ENCODE measurements around the gene RNF31. TPM values are rescaled to one million over a fixed set of nuclear protein-coding genes. Genes with fewer than 3 reads are reported as not detected.

Gene RNF31
- polyA plus RNA-seq, 1 of the 3 experiments (the other 2 are of a cell fraction): 19.2 TPM

DNA sequence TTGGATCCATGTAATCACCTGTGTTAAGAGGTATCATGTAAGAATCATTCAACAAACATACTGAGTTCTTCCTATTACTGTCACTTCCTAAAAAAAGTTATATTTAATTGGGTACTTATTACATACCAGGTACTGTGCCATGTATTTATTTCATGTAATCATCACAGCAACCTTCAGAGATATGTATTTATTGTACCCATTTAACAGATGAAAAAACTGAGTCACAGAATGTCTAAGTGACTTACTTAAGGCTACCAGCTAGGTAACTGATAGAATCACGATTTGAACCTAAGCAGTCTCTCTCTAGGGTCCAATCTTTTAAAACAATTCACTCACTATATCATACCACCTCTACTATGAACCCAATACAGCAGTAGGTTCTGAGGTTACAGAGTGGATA is 2.8 kb upstream of the RNF31 start:
- H3K4me3 ChIP-seq (ENCODE audit: low read depth in 2 of 2, low read length in 1 of 2): no peak overlapping the region
- DNase-seq: no peak
- 56% methylated on average over 1 of the region's 1 CpG for WGBS (ENCODE audit: low lambda C conversion rate)
- no peak overlapping the region for H2AFZ ChIP-seq (ENCODE audit: low read depth)
- H3K9me3 ChIP-seq: no peaks in the 10 kb centered on the region
- TF ChIP-seq CTCF (IDR thresholded peaks at IDR 0.05) (no peak), TCF12 (IDR thresholded peaks at IDR 0.05) (no peak), RAD21 (IDR thresholded peaks at IDR 0.05; ENCODE audit: low read length) (no peak), RXRA (IDR thresholded peaks at IDR 0.05; ENCODE audit: borderline replicate concordance, low read depth) (no peak), NFIC (IDR thresholded peaks at IDR 0.05; ENCODE audit: borderline replicate concordance) (no peak), MXI1 (IDR thresholded peaks at IDR 0.05; ENCODE audit: low read depth, low read length) (no peak), GABPA (IDR thresholded peaks at IDR 0.05; ENCODE audit: low read depth) (no peak), MEF2A (IDR thresholded peaks at IDR 0.05; ENCODE audit: borderline replicate concordance, low read depth) (no peak), RFX5 (IDR thresholded peaks at IDR 0.05; ENCODE audit: low read length) (no peak), TAF1 (IDR thresholded peaks at IDR 0.05; ENCODE audit: borderline replicate concordance, low read depth, low read length) (no peak), EP300 (IDR thresholded peaks at IDR 0.05; ENCODE audit: borderline replicate concordance in 1 of 2, low read depth in 1 of 2, low read length in 1 of 2) (no peak), USF1 (IDR thresholded peaks at IDR 0.05; ENCODE audit: borderline replicate concordance, low read depth) (no peak)
- TF ChIP-seq, protein P1, sequence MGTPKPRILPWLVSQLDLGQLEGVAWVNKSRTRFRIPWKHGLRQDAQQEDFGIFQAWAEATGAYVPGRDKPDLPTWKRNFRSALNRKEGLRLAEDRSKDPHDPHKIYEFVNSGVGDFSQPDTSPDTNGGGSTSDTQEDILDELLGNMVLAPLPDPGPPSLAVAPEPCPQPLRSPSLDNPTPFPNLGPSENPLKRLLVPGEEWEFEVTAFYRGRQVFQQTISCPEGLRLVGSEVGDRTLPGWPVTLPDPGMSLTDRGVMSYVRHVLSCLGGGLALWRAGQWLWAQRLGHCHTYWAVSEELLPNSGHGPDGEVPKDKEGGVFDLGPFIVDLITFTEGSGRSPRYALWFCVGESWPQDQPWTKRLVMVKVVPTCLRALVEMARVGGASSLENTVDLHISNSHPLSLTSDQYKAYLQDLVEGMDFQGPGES (IDR thresholded peaks at IDR 0.05; ENCODE audit: low read depth, low read length): no peak
- ChIA-PET POLR2A (no interaction called here), CTCF (interaction anchor here (4.6 kb wide), 1 partner anchor 16 kb away, joined by 38 read pairs; the partner anchor contains the start of gene IRF9)
- peaks cover 20% of the 10 kb centered on the region for H3F3A ChIP-seq (replicated peaks; ENCODE audit: insufficient read depth)
- peaks cover 67% of the 10 kb centered on the region for H3K79me2 ChIP-seq (ENCODE audit: insufficient read depth)
- H3K4me2 ChIP-seq: peak overlapping the region; percentile 83; the same call in 1 of the 2 replicates
- H3K9ac ChIP-seq: no peak overlapping the region
- peaks cover 14 to 27% of the 10 kb centered on the region in 2 experiments for H3K4me1 ChIP-seq (ENCODE audit: control insufficient read depth in 1 of 2, insufficient read depth in 2 of 2, low read depth in 1 of 2, low read length in 1 of 2)
- no peaks in the 10 kb centered on the region for H3K9me2 ChIP-seq
- H3K27me3 ChIP-seq (ENCODE audit: insufficient read depth): no peaks in the 10 kb centered on the region
- no peak overlapping the region; a peak in 1 of 4 replicates for H3K27ac ChIP-seq (ENCODE audit: low read depth in 2 of 2, low read length in 1 of 2)
- peaks cover 8% of the 10 kb centered on the region; the same call in 1 of the 2 replicates for H4K20me1 ChIP-seq (ENCODE audit: insufficient read depth)
- H3K36me3 ChIP-seq (replicated peaks in 1 of 2; ENCODE audit: control insufficient read depth in 1 of 2, insufficient read depth in 2 of 2, low read length in 1 of 2): peaks cover 23 to 30% of the 10 kb centered on the region in 2 experiments

DNA sequence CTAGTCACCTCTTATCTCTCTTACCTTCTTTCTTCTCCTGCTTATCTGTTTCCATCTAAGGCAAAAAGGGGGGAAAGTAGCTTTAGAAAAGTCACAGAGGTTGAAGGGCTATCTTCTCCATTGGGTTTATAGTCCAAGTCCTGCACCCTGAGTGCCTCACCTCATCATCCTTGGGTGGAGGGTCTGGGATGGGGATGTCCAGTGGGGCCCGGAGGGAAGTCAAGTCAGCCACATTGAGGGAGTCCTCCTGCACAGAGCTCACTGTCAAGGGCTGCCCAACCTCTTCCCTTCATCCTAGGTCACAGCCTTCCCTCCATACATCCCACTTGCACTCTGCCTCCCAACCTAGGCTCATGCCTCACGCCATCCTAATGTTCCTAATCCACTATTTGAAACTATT is 2.1 kb upstream of the RNF31 start:
- Histone ChIP-seq H3K27ac (ENCODE audit: low read depth in 2 of 2, low read length in 1 of 2) (peak overlapping the region in 1 of 2 experiments; percentile 92; a peak in 2 of 4 replicates), H3K4me1 (ENCODE audit: control insufficient read depth in 1 of 2, insufficient read depth in 2 of 2, low read depth in 1 of 2, low read length in 1 of 2) (peaks cover 11 to 25% of the 10 kb centered on the region in 2 experiments), H3F3A (replicated peaks; ENCODE audit: insufficient read depth) (peaks cover 20% of the 10 kb centered on the region), H3K9me3 (no peaks in the 10 kb centered on the region), H4K20me1 (ENCODE audit: insufficient read depth) (peaks cover 8% of the 10 kb centered on the region; the same call in 1 of the 2 replicates), H3K9ac (peak overlapping the region; percentile 77), H3K4me3 (ENCODE audit: low read depth in 2 of 2, low read length in 1 of 2) (peak overlapping the region in 1 of 2 experiments; percentile 98; a peak in 3 of 4 replicates), H3K27me3 (ENCODE audit: insufficient read depth) (no peaks in the 10 kb centered on the region), H3K9me2 (no peaks in the 10 kb centered on the region), H3K4me2 (peak overlapping the region; percentile 83), H3K79me2 (ENCODE audit: insufficient read depth) (peaks cover 67% of the 10 kb centered on the region), H3K36me3 (replicated peaks in 1 of 2; ENCODE audit: control insufficient read depth in 1 of 2, insufficient read depth in 2 of 2, low read length in 1 of 2) (peaks cover 23 to 35% of the 10 kb centered on the region in 2 experiments), H2AFZ (ENCODE audit: low read depth) (no peak overlapping the region)
- ChIA-PET CTCF (interaction anchor here (1.0 to 4.6 kb wide), 5 partner anchors 15 to 667 kb away, joined by 4 to 38 read pairs (median 5); partner anchors contain the start of genes IRF9 and PCK2), POLR2A (interaction anchor here (2.2 to 3.9 kb wide), 4 partner anchors 8 to 31 kb away, joined by 10 to 50 read pairs (median 20); partner anchors contain the start of genes DCAF11, IRF9, NRL and PSME1)
- no peak for DNase-seq
- no peak for TF ChIP-seq SMC3 (IDR thresholded peaks at IDR 0.05; ENCODE audit: low read depth, low read length)
- WGBS (ENCODE audit: low lambda C conversion rate): 100% methylated on average over 1 of the region's 2 CpGs

Data from SK-N-SH (cell line).